Stimulated activated memory B cell treated with anti-CD40 and anti-IgM and Interleukin-4, amounts not matched to agents 10 μg/mL and 1 μg/mL and 100 μg/mL, for 72 hours (primary cell): ENCODE results near the gene DPAGT1.

Experiments
- ATAC-seq: fragments of 150-1000 bp; cut with Tn5 transposase; 2 replicates; pipeline ENCODE4 v1.10.0; 2021
- H3K27ac Mint-ChIP-seq: one replicate; pipeline ENCODE4 v1.8.0; 2022; ENCODE audit warnings: mild to moderate bottlenecking, mixed read lengths
- H3K27me3 Mint-ChIP-seq: one replicate; pipeline ENCODE4 v1.8.0; 2022; ENCODE audit warnings: mixed read lengths
- H3K36me3 Mint-ChIP-seq: one replicate; pipeline ENCODE4 v1.8.0; 2022; ENCODE audit warnings: mixed read lengths
- H3K4me1 Mint-ChIP-seq: one replicate; pipeline ENCODE4 v1.8.0; 2022; ENCODE audit warnings: mixed read lengths
- H3K4me3 Mint-ChIP-seq: one replicate; pipeline ENCODE4 v1.8.0; 2022; ENCODE audit warnings: mild to moderate bottlenecking, moderate library complexity, mixed read lengths
- H3K9me3 Mint-ChIP-seq: one replicate; pipeline ENCODE4 v1.8.0; 2022; ENCODE audit warnings: mixed read lengths

DPAGT1 gene

GRCh38 chr11:119091178-119091577 lies 10.5 kb downstream of the DPAGT1 start:
- no peak for ATAC-seq
- no peak overlapping the region for H3K4me3 Mint-ChIP-seq
- peaks cover 27% of the 10 kb centered on the region for H3K36me3 Mint-ChIP-seq
- no peak overlapping the region for H3K27ac Mint-ChIP-seq
- no peaks in the 10 kb centered on the region for H3K27me3 Mint-ChIP-seq
- H3K4me1 Mint-ChIP-seq = peaks cover 48% of the 10 kb centered on the region
- no peaks in the 10 kb centered on the region for H3K9me3 Mint-ChIP-seq

- no peak overlapping the region for H3K4me3 Mint-ChIP-seq
- no peaks in the 10 kb centered on the region for H3K9me3 Mint-ChIP-seq
- peaks cover 49% of the 10 kb centered on the region for H3K4me1 Mint-ChIP-seq
- H3K36me3 Mint-ChIP-seq = peaks cover 27% of the 10 kb centered on the region
- no peaks in the 10 kb centered on the region for H3K27me3 Mint-ChIP-seq
- ATAC-seq = no peak
- no peak overlapping the region for H3K27ac Mint-ChIP-seq
Measured at GRCh38 chr11:119089319-119089718, 12.3 kb downstream of the DPAGT1 start.

- H3K4me1 Mint-ChIP-seq = peaks cover 46% of the 10 kb centered on the region
- no peak overlapping the region for H3K4me3 Mint-ChIP-seq
- no peaks in the 10 kb centered on the region for H3K27me3 Mint-ChIP-seq
- no peak for ATAC-seq
- H3K27ac Mint-ChIP-seq = no peak overlapping the region
- H3K9me3 Mint-ChIP-seq = no peaks in the 10 kb centered on the region
- H3K36me3 Mint-ChIP-seq = peaks cover 21% of the 10 kb centered on the region
Measured at GRCh38 chr11:119088406-119088805, 13.2 kb downstream of the DPAGT1 start.

GRCh38 chr11:119087747-119088241 lies 13.9 kb downstream of the DPAGT1 start:
- Mint-ChIP-seq H3K4me3 (no peak overlapping the region), H3K27ac (no peak overlapping the region), H3K9me3 (no peaks in the 10 kb centered on the region), H3K27me3 (no peaks in the 10 kb centered on the region), H3K36me3 (peaks cover 17% of the 10 kb centered on the region), H3K4me1 (peaks cover 41% of the 10 kb centered on the region)
- no peak for ATAC-seq

- H3K9me3 Mint-ChIP-seq = no peaks in the 10 kb centered on the region
- H3K36me3 Mint-ChIP-seq = peaks cover 17% of the 10 kb centered on the region
- no peak for ATAC-seq
- no peak overlapping the region for H3K27ac Mint-ChIP-seq
- peaks cover 34% of the 10 kb centered on the region for H3K4me1 Mint-ChIP-seq
- no peaks in the 10 kb centered on the region for H3K27me3 Mint-ChIP-seq
- no peak overlapping the region for H3K4me3 Mint-ChIP-seq
Measured at GRCh38 chr11:119087123-119087522, 14.5 kb downstream of the DPAGT1 start.

GRCh38 chr11:119085437-119085847 lies 16.2 kb downstream of the DPAGT1 start:
- ATAC-seq = peak; percentile 35
- Mint-ChIP-seq H3K4me3 (peak overlapping the region; percentile 96), H3K9me3 (no peaks in the 10 kb centered on the region), H3K4me1 (peaks cover 34% of the 10 kb centered on the region), H3K36me3 (peaks cover 30% of the 10 kb centered on the region), H3K27ac (peak overlapping the region; percentile 97), H3K27me3 (no peaks in the 10 kb centered on the region)

- H3K4me3 Mint-ChIP-seq = peak within 1 kb of the TSS; percentile 96
- peak within 1 kb of the TSS; percentile 97 for H3K27ac Mint-ChIP-seq
- H3K9me3 Mint-ChIP-seq = no peaks in the 10 kb centered on the region
- H3K4me1 Mint-ChIP-seq = peaks cover 28% of the 10 kb centered on the region
- no peaks in the 10 kb centered on the region for H3K27me3 Mint-ChIP-seq
- H3K36me3 Mint-ChIP-seq = peaks cover 27% of the 10 kb centered on the region
- peak; percentile 97 for ATAC-seq
Measured at GRCh38 chr11:119084663-119085436, 16.8 kb downstream of the DPAGT1 start, which contains the start of gene HMBS. TSS of gene HMBS (plus strand) at chr11:119084881. CDS start at chr11:119085034, 153 bp downstream.

- peaks cover 52% of the 10 kb centered on the region for H3K36me3 Mint-ChIP-seq
- no peak overlapping the region for H3K4me3 Mint-ChIP-seq
- peaks cover 18% of the 10 kb centered on the region for H3K4me1 Mint-ChIP-seq
- no peaks in the 10 kb centered on the region for H3K9me3 Mint-ChIP-seq
- ATAC-seq = no peak
- H3K27ac Mint-ChIP-seq = no peak overlapping the region
- H3K27me3 Mint-ChIP-seq = no peaks in the 10 kb centered on the region
Measured at GRCh38 chr11:119081682-119082260, 19.9 kb downstream of the DPAGT1 start.

GRCh38 chr11:119078675-119079420 lies 22.8 kb downstream of the DPAGT1 start:
- Mint-ChIP-seq H3K27me3 (no peaks in the 10 kb centered on the region), H3K4me1 (no peaks in the 10 kb centered on the region), H3K27ac (no peak overlapping the region), H3K4me3 (no peak overlapping the region), H3K9me3 (no peaks in the 10 kb centered on the region), H3K36me3 (peaks cover 60% of the 10 kb centered on the region)
- ATAC-seq = no peak

- no peaks in the 10 kb centered on the region for H3K9me3 Mint-ChIP-seq
- no peak overlapping the region for H3K27ac Mint-ChIP-seq
- H3K36me3 Mint-ChIP-seq = peaks cover 68% of the 10 kb centered on the region
- no peaks in the 10 kb centered on the region for H3K27me3 Mint-ChIP-seq
- no peak for ATAC-seq
- H3K4me1 Mint-ChIP-seq = peaks cover 3% of the 10 kb centered on the region
- H3K4me3 Mint-ChIP-seq = no peak overlapping the region
Measured at GRCh38 chr11:119077839-119078238, 23.8 kb downstream of the DPAGT1 start.

GRCh38 chr11:119067371-119068222 lies 34.1 kb downstream of the DPAGT1 start, which contains the start of gene VPS11:
TSS of gene VPS11 (plus strand) at chr11:119067818. CDS start at chr11:119067824, 6 bp downstream.
- peak; percentile 99 for ATAC-seq
- Mint-ChIP-seq H3K4me3 (peak within 1 kb of the TSS; percentile 84), H3K27me3 (no peaks in the 10 kb centered on the region), H3K27ac (peak within 1 kb of the TSS; percentile 89), H3K4me1 (peaks cover 33% of the 10 kb centered on the region), H3K36me3 (peaks cover 23% of the 10 kb centered on the region), H3K9me3 (no peaks in the 10 kb centered on the region)

GRCh38 chr11:119065369-119065768 lies 36.3 kb downstream of the DPAGT1 start:
- peaks cover 11% of the 10 kb centered on the region for H3K36me3 Mint-ChIP-seq
- H3K27me3 Mint-ChIP-seq = no peaks in the 10 kb centered on the region
- H3K9me3 Mint-ChIP-seq = no peaks in the 10 kb centered on the region
- no peak overlapping the region for H3K27ac Mint-ChIP-seq
- no peak for ATAC-seq
- peaks cover 31% of the 10 kb centered on the region for H3K4me1 Mint-ChIP-seq
- H3K4me3 Mint-ChIP-seq = no peak overlapping the region

GRCh38 chr11:119062779-119063178 lies 38.9 kb downstream of the DPAGT1 start:
- Mint-ChIP-seq H3K4me1 (peaks cover 30% of the 10 kb centered on the region), H3K9me3 (no peaks in the 10 kb centered on the region), H3K36me3 (no peaks in the 10 kb centered on the region), H3K4me3 (no peak overlapping the region), H3K27me3 (no peaks in the 10 kb centered on the region), H3K27ac (no peak overlapping the region)
- ATAC-seq = no peak

- H3K4me1 Mint-ChIP-seq = peaks cover 30% of the 10 kb centered on the region
- no peaks in the 10 kb centered on the region for H3K9me3 Mint-ChIP-seq
- H3K4me3 Mint-ChIP-seq = no peak overlapping the region
- H3K36me3 Mint-ChIP-seq = no peaks in the 10 kb centered on the region
- no peaks in the 10 kb centered on the region for H3K27me3 Mint-ChIP-seq
- no peak for ATAC-seq
- H3K27ac Mint-ChIP-seq = no peak overlapping the region
Measured at GRCh38 chr11:119061256-119061655, 40.4 kb downstream of the DPAGT1 start.
